SK-N-SH (cell line): ENCODE data around the gene SHROOM2. TPM values are rescaled to one million over a fixed set of nuclear protein-coding genes. Genes with fewer than 3 reads are reported as not detected.

Experiments used
- CTCF ChIA-PET: fragments of 300-600, 350-600 bp; formaldehyde crosslinking; extraction: SDS; loops from one replicate; lab custom pipeline; 2021; lab: Yijun Ruan, JAX
- POLR2A ChIA-PET: fragments of 350-600 bp; sonication (Branson Sonifier 250); formaldehyde crosslinking; extraction: SDS; loops from one replicate; lab custom pipeline; 2020; ENCODE audit warnings: antibody characterized with exemption, inconsistent platforms; lab: Yijun Ruan, JAX
- DNase-seq: peaks from one replicate; pipeline ENCODE4 v3.0.0; 2012
- H2AFZ ChIP-seq: fragments of 200-600 bp; sonication (generic); 2 replicates; pipeline ENCODE4 v1.8.1; 2016; ENCODE audit warnings: antibody characterized with exemption, mild to moderate bottlenecking, low read depth
- H3F3A ChIP-seq: fragments of 200-600 bp; sonication (generic); replicated peaks from 2 replicates; pipeline ENCODE3; 2016; ENCODE audit warnings: antibody characterized with exemption, mild to moderate bottlenecking; ENCODE audit not compliant: insufficient read depth
- H3K27ac ChIP-seq, 2 experiments: fragments of 200-500 bp in 1 of 2; fragments of 200-600 bp in 1 of 2; sonication (Bioruptor generic) in 1 of 2; sonication (generic), shearing (Covaris generic) in 1 of 2; 2 replicates each; pipeline versions ENCODE4 v1.5.1 to v1.6.1; 2014 to 2016; ENCODE audit warnings: low read depth in 2 of 2, inconsistent platforms in 1 of 2, low read length in 1 of 2, mild to moderate bottlenecking in 1 of 2, mixed read lengths in 1 of 2
- H3K27me3 ChIP-seq: fragments of 200-600 bp; sonication (generic), shearing (Covaris generic); 2 replicates; pipeline ENCODE4 v1.6.1; 2016; ENCODE audit warnings: mixed run types; ENCODE audit not compliant: insufficient read depth
- H3K36me3 ChIP-seq, 2 experiments: fragments of 200-500 bp in 1 of 2; fragments of 200-600 bp in 1 of 2; sonication (Bioruptor generic) in 1 of 2; sonication (generic) in 1 of 2; replicated peaks in 1 of 2; 2 replicates each; pipeline versions ENCODE3 to v1.5.1; 2014 to 2016; ENCODE audit warnings: low read length in 1 of 2, mild to moderate bottlenecking in 1 of 2; ENCODE audit not compliant: insufficient read depth in 2 of 2, control insufficient read depth in 1 of 2
- H3K4me1 ChIP-seq, 2 experiments: fragments of 200-500 bp in 1 of 2; fragments of 200-600 bp in 1 of 2; sonication (Bioruptor generic) in 1 of 2; sonication (generic), shearing (Covaris generic) in 1 of 2; 2 replicates each; pipeline versions ENCODE4 v1.5.1 to v1.6.1; 2014 to 2016; ENCODE audit warnings: low read depth in 1 of 2, low read length in 1 of 2, mixed run types in 1 of 2; ENCODE audit not compliant: insufficient read depth in 2 of 2, control insufficient read depth in 1 of 2
- H3K4me2 ChIP-seq: fragments of 200-600 bp; sonication (generic), shearing (Covaris generic); 2 replicates; pipeline ENCODE4 v1.6.1; 2017; ENCODE audit warnings: mixed run types
- H3K4me3 ChIP-seq, 2 experiments: fragments of 200-500 bp in 1 of 2; fragments of 200-600 bp in 1 of 2; sonication (Bioruptor generic) in 1 of 2; sonication (generic), shearing (Covaris generic) in 1 of 2; 2 replicates each; pipeline versions ENCODE4 v1.5.1 to v1.8.1; 2014 to 2016; ENCODE audit warnings: low read depth in 2 of 2, inconsistent platforms in 1 of 2, low read length in 1 of 2, mild to moderate bottlenecking in 1 of 2, mixed read lengths in 1 of 2, moderate library complexity in 1 of 2
- H3K79me2 ChIP-seq: fragments of 200-600 bp; sonication (generic); 2 replicates; pipeline ENCODE4 v1.8.1; 2017; ENCODE audit warnings: mild to moderate bottlenecking; ENCODE audit not compliant: insufficient read depth
- H3K9ac ChIP-seq: fragments of 200-600 bp; sonication (generic); 2 replicates; pipeline ENCODE4 v1.6.1; 2017; ENCODE audit warnings: mixed run types
- H3K9me2 ChIP-seq: fragments of 200-600 bp; sonication (generic); 2 replicates; pipeline ENCODE4 v1.6.1; 2017; ENCODE audit warnings: mixed run types
- H3K9me3 ChIP-seq: fragments of 200-600 bp; sonication (generic); 2 replicates; pipeline ENCODE4 v1.6.1; 2017; ENCODE audit warnings: mixed run types, mild to moderate bottlenecking, moderate library complexity
- H4K20me1 ChIP-seq: fragments of 200-600 bp; sonication (generic); 2 replicates; pipeline ENCODE4 v1.6.1; 2017; ENCODE audit warnings: mild to moderate bottlenecking, mixed run types; ENCODE audit not compliant: insufficient read depth
- CHD2 ChIP-seq: fragments of 150-350 bp; IDR thresholded peaks from 2 replicates; pipeline ENCODE4 v1.6.1; 2018; ENCODE audit warnings: low read length; ENCODE audit not compliant: partially characterized antibody
- FOXM1 ChIP-seq: IDR thresholded peaks from 2 replicates; pipeline ENCODE4 v1.4.0; 2012; ENCODE audit warnings: low read depth, mild to moderate bottlenecking
- MAX ChIP-seq: IDR thresholded peaks from 2 replicates; pipeline ENCODE4 v1.4.0; 2012; ENCODE audit warnings: low read depth
- NFIC ChIP-seq: IDR thresholded peaks from 2 replicates; pipeline ENCODE4 v1.4.0; 2012; ENCODE audit warnings: borderline replicate concordance
- POLR2AphosphoS5 ChIP-seq: IDR thresholded peaks from 2 replicates; pipeline ENCODE4 v1.6.1; 2012; ENCODE audit warnings: low read depth, low read length
- RAD21 ChIP-seq: IDR thresholded peaks from 2 replicates; pipeline ENCODE4 v1.6.1; 2012; ENCODE audit warnings: mild to moderate bottlenecking, low read length
- SMC3 ChIP-seq: IDR thresholded peaks from 2 replicates; pipeline ENCODE4 v1.6.1; 2012; ENCODE audit warnings: low read depth, low read length, improper control_type of control experiment
- TAF1 ChIP-seq: IDR thresholded peaks from 2 replicates; pipeline ENCODE4 v1.6.1; 2012; ENCODE audit warnings: low read depth, mild to moderate bottlenecking, low read length, moderate library complexity, borderline replicate concordance
- TEAD4 ChIP-seq: IDR thresholded peaks from 2 replicates; pipeline ENCODE4 v1.4.0; 2012; ENCODE audit warnings: mild to moderate bottlenecking, borderline replicate concordance; ENCODE audit not compliant: insufficient read depth
- ZBTB33 ChIP-seq: IDR thresholded peaks from 2 replicates; pipeline ENCODE4 v1.4.0; 2012; ENCODE audit warnings: low read depth, borderline replicate concordance
- WGBS: methylation state at CpG from one replicate; pipeline ENCODE4 v1.1.6; 2017; ENCODE audit warnings: low lambda C conversion rate; 5-methylcytosine and 5-hydroxymethylcytosine counted together
- polyA plus RNA-seq, 3 experiments: library from polyadenylated mRNA; depleted of rRNA; stranded (reverse); fragments of >200 nt; gene quantifications; 2 replicates each; pipeline ENCODE4 v1.2.3, GENCODE V29; 2012
- TF ChIP-seq, protein P1 (sequence below): fragments of 200-600 bp; sonication (generic); IDR thresholded peaks from 2 replicates; pipeline ENCODE4 v1.6.1; 2017; ENCODE audit warnings: antibody characterized with exemption, mild to moderate bottlenecking, moderate library complexity

Gene SHROOM2
- polyA plus RNA-seq, 1 of the 3 experiments (the other 2 are of a cell fraction) = not detected

GRCh38 chrX:9992724-9993123 lies 206.5 kb downstream of the SHROOM2 start:
- Histone ChIP-seq H3F3A (no peaks in the 10 kb centered on the region), H3K79me2 (no peaks in the 10 kb centered on the region), H3K9ac (no peak overlapping the region), H3K4me2 (no peak overlapping the region), H3K27me3 (no peaks in the 10 kb centered on the region; the same call in 1 of the 2 replicates), H2AFZ (no peak overlapping the region), H4K20me1 (no peaks in the 10 kb centered on the region), H3K27ac (no peak overlapping the region), H3K9me3 (no peaks in the 10 kb centered on the region), H3K36me3 (no peaks in the 10 kb centered on the region), H3K9me2 (no peaks in the 10 kb centered on the region), H3K4me3 (no peak overlapping the region), H3K4me1 (no peaks in the 10 kb centered on the region)
- TF ChIP-seq NFIC (no peak), MAX (no peak), TAF1 (no peak), TEAD4 (no peak)
- WGBS = 53% methylated on average over 11 of the region's 18 CpGs
- CTCF ChIA-PET = interaction anchor here (1.0 to 6.1 kb wide), 2 partner anchors 122 to 127 kb away, joined by 3 to 40 read pairs; no protein-coding TSS in a partner anchor
- POLR2A ChIA-PET = no interaction called here
- no peak for DNase-seq

DNA sequence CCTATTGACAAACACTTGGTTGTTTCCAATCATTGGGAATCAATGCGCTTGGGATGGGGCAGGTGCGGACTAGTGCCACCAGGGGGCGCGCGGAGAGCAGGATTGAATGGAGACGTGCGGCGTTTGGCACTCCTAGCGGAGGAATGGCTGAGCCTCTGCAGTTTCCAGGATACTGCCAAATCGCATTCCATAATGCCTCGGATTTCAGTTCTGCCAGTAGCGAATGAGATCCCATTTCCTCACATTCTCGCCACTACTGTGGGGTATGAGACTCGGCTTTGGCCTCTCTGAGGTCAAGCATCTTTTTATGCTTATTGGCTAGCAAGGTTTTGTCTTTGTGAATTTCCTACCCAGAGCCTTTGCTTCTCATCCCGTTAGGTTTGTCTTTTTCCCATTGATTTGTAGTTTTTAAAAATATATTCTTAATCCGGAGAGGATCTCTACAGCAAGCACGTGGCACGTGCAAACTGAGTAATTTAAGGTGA lies 209.7 kb downstream of the SHROOM2 start:
- no peaks in the 10 kb centered on the region for H3K9me3 ChIP-seq
- no peak overlapping the region for H3K9ac ChIP-seq
- no peaks in the 10 kb centered on the region for H3F3A ChIP-seq
- no peak overlapping the region for H3K4me2 ChIP-seq
- no peak overlapping the region for H3K27ac ChIP-seq
- no peaks in the 10 kb centered on the region for H3K9me2 ChIP-seq
- H3K4me3 ChIP-seq = no peak overlapping the region; a peak in 1 of 4 replicates
- no peak overlapping the region for H2AFZ ChIP-seq
- H4K20me1 ChIP-seq = no peaks in the 10 kb centered on the region
- TF ChIP-seq RAD21 (peak; percentile 62), NFIC (no peak), FOXM1 (0 out of 2 replicates have a peak, but pooled peaks have one; percentile 23), SMC3 (peak; percentile 79), POLR2AphosphoS5 (no peak), CHD2 (no peak), ZBTB33 (no peak)
- TF ChIP-seq, protein P1, sequence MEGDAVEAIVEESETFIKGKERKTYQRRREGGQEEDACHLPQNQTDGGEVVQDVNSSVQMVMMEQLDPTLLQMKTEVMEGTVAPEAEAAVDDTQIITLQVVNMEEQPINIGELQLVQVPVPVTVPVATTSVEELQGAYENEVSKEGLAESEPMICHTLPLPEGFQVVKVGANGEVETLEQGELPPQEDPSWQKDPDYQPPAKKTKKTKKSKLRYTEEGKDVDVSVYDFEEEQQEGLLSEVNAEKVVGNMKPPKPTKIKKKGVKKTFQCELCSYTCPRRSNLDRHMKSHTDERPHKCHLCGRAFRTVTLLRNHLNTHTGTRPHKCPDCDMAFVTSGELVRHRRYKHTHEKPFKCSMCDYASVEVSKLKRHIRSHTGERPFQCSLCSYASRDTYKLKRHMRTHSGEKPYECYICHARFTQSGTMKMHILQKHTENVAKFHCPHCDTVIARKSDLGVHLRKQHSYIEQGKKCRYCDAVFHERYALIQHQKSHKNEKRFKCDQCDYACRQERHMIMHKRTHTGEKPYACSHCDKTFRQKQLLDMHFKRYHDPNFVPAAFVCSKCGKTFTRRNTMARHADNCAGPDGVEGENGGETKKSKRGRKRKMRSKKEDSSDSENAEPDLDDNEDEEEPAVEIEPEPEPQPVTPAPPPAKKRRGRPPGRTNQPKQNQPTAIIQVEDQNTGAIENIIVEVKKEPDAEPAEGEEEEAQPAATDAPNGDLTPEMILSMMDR = peak; percentile 81
- TF ChIP-seq, all 33 proteins: peak for 4
- Histone ChIP-seq H3K27me3 (no peaks in the 10 kb centered on the region; the same call in 1 of the 2 replicates), H3K36me3 (no peaks in the 10 kb centered on the region), H3K4me1 (no peaks in the 10 kb centered on the region), H3K79me2 (no peaks in the 10 kb centered on the region)
- CTCF ChIA-PET = interaction anchor here (0.7 to 6.1 kb wide), 4 partner anchors 16 to 124 kb away, joined by 3 to 40 read pairs (median 6); no protein-coding TSS in a partner anchor
- POLR2A ChIA-PET = no interaction called here
- peak; percentile 83 for DNase-seq
- WGBS = 18% methylated on average over 16 of the region's 18 CpGs
